Measurements from ENCODE around the gene COL23A1. TPM values are rescaled to one million over a fixed set of nuclear protein-coding genes. Genes with fewer than 3 reads are reported as not detected.

COL23A1 gene
- polyA plus RNA-seq, 1 donor (not counting 4 experiments of a cell fraction or from before 2014, with no cell fraction given), result not detected

GRCh38 chr5:178486239-178486641, 104.0 kb downstream of the COL23A1 start:
- no peaks in the 10 kb centered on the region for H3K79me2 ChIP-seq (ENCODE audit: control insufficient read depth, insufficient read depth, low read length)
- no peaks in the 10 kb centered on the region for H4K20me1 ChIP-seq (ENCODE audit: control insufficient read depth, extremely low read depth, insufficient read depth, low read length)
- no peak overlapping the region for H3K4me2 ChIP-seq (ENCODE audit: control insufficient read depth, extremely low read depth, insufficient read depth, low read depth, low read length)
- no peaks in the 10 kb centered on the region for H3K9me1 ChIP-seq (ENCODE audit: control insufficient read depth, extremely low read depth, insufficient read depth, low read length)
- H3K27me3 ChIP-seq (ENCODE audit: control insufficient read depth, extremely low read depth, insufficient read depth, low read length), result no peaks in the 10 kb centered on the region
- FAIRE-seq (no peak), DNase-seq (ENCODE audit: low read depth, low spot score) (no peak)
- H3K9me3 ChIP-seq (ENCODE audit: control insufficient read depth, low read depth, low read length), result no peaks in the 10 kb centered on the region
- TF ChIP-seq EZH2 (IDR thresholded peaks at IDR 0.05; ENCODE audit: low read length), result no peak
- no peak for TF ChIP-seq CTCF (optimal IDR thresholded peaks at IDR 0.05 in 1 of 3, IDR thresholded peaks at IDR 0.05 in 1 of 3, conservative IDR thresholded peaks at IDR 0.05 in 1 of 3; ENCODE audit: extremely low read depth in 1 of 3, insufficient read depth in 2 of 3, low read length in 3 of 3)
- no peak overlapping the region for H3K4me3 ChIP-seq (ENCODE audit: control insufficient read depth in 2 of 3, extremely low read depth in 1 of 3, insufficient read depth in 2 of 3, low read depth in 1 of 3, low read length in 3 of 3)
- H3K9ac ChIP-seq (ENCODE audit: control insufficient read depth, extremely low read depth, insufficient read depth, low read length), result no peak overlapping the region
- H3K4me1 ChIP-seq (ENCODE audit: control insufficient read depth, extremely low read depth, insufficient read depth, low read length), result no peaks in the 10 kb centered on the region
- no peak overlapping the region for H3K27ac ChIP-seq (ENCODE audit: control insufficient read depth, insufficient read depth, low read length)
- H2AFZ ChIP-seq (ENCODE audit: control insufficient read depth, low read length), result no peak overlapping the region
- H3K36me3 ChIP-seq (ENCODE audit: control insufficient read depth in 2 of 2, extremely low read depth in 1 of 2, insufficient read depth in 2 of 2, low read length in 2 of 2), result no peaks in the 10 kb centered on the region
- dilution Hi-C loops (cut with MboI; ENCODE audit: extremely low pct_ligation_motif_present, low sequenced_read_pairs), result no loop called here

GRCh38 chr5:178483620-178484019, 106.6 kb downstream of the COL23A1 start:
- no peak overlapping the region for H3K9ac ChIP-seq (ENCODE audit: control insufficient read depth, extremely low read depth, insufficient read depth, low read length)
- H3K9me3 ChIP-seq (ENCODE audit: control insufficient read depth, low read depth, low read length), result no peaks in the 10 kb centered on the region
- no peak for DNase-seq (ENCODE audit: low read depth, low spot score)
- no peak overlapping the region for H3K4me3 ChIP-seq (ENCODE audit: control insufficient read depth in 2 of 3, extremely low read depth in 1 of 3, insufficient read depth in 2 of 3, low read depth in 1 of 3, low read length in 3 of 3)
- no peak for FAIRE-seq
- no peaks in the 10 kb centered on the region for H3K79me2 ChIP-seq (ENCODE audit: control insufficient read depth, insufficient read depth, low read length)
- H3K27me3 ChIP-seq (ENCODE audit: control insufficient read depth, extremely low read depth, insufficient read depth, low read length), result no peaks in the 10 kb centered on the region
- no peaks in the 10 kb centered on the region for H3K36me3 ChIP-seq (ENCODE audit: control insufficient read depth in 2 of 2, extremely low read depth in 1 of 2, insufficient read depth in 2 of 2, low read length in 2 of 2)
- no peak overlapping the region for H2AFZ ChIP-seq (ENCODE audit: control insufficient read depth, low read length)
- dilution Hi-C loops (cut with MboI; ENCODE audit: extremely low pct_ligation_motif_present, low sequenced_read_pairs), result no loop called here
- H3K9me1 ChIP-seq (ENCODE audit: control insufficient read depth, extremely low read depth, insufficient read depth, low read length), result no peaks in the 10 kb centered on the region
- no peaks in the 10 kb centered on the region for H4K20me1 ChIP-seq (ENCODE audit: control insufficient read depth, extremely low read depth, insufficient read depth, low read length)
- no peak overlapping the region for H3K4me2 ChIP-seq (ENCODE audit: control insufficient read depth, extremely low read depth, insufficient read depth, low read depth, low read length)
- no peaks in the 10 kb centered on the region for H3K4me1 ChIP-seq (ENCODE audit: control insufficient read depth, extremely low read depth, insufficient read depth, low read length)
- H3K27ac ChIP-seq (ENCODE audit: control insufficient read depth, insufficient read depth, low read length), result no peak overlapping the region
- TF ChIP-seq CTCF (optimal IDR thresholded peaks at IDR 0.05 in 1 of 3, IDR thresholded peaks at IDR 0.05 in 1 of 3, conservative IDR thresholded peaks at IDR 0.05 in 1 of 3; ENCODE audit: extremely low read depth in 1 of 3, insufficient read depth in 2 of 3, low read length in 3 of 3), result no peak
- TF ChIP-seq EZH2 (IDR thresholded peaks at IDR 0.05; ENCODE audit: low read length), result no peak
